Measurements from ENCODE around the gene NTS.

NTS gene

DNA sequence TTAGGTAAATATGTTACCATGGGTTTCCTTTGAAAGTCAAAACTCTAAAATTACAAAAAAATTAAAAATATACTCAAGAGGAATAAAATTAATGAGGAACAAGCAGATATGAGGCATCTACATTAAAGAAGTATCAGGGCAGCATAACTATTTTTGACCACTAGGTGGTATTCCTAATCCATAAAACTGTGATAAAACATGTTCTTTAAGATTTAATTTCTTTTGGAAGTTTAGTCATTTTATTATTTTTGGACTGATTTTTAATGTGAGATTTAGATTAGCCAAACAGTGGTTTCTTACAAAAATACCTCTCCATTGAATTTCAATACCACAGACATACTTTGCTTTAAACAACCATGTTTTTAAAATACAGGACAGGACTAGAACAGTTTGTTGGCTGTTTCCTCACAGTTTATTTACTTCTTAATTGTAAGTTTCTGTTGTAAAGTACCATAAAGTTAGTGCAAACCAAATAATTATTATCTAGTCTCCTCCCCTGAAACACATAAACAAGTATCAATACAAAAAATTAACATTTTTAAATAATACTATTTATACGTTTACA, 49.8 kb downstream of the NTS start:
- peak; percentile 39 for DNase-seq

GRCh38 chr12:85927166-85927565, 53.1 kb downstream of the NTS start:
- DNase-seq = no peak
